ENCODE data around the gene MINDY4. TPM values are rescaled to one million over a fixed set of nuclear protein-coding genes. Genes with fewer than 3 reads are reported as not detected.

Gene MINDY4
- total RNA-seq, 1 donor = 13.2 TPM

DNA sequence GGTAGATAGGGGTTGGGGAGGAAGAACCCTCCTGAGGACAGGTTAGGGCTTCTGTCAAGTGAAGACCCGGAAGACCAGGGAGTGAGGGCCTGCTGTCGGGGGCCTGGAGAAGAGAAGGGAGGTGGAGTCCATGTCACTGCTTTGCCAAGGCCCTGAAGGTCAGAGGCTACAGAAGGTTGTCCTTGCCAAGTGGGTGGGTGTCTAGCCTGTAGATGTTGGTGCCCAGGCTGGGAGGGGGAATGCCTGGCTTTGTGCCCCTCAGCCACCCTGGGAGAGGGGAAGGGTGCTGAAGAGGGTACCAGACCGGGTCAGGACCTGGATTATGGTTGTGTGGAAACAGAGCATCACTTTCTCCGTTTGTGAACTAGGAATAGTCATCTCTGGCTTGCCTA is 73.3 kb downstream of the MINDY4 start:
- no peak for DNase-seq (ENCODE audit: low read depth)
- H3K4me3 ChIP-seq (ENCODE audit: low read depth, low read length) = no peak overlapping the region
- TF ChIP-seq, protein P1, sequence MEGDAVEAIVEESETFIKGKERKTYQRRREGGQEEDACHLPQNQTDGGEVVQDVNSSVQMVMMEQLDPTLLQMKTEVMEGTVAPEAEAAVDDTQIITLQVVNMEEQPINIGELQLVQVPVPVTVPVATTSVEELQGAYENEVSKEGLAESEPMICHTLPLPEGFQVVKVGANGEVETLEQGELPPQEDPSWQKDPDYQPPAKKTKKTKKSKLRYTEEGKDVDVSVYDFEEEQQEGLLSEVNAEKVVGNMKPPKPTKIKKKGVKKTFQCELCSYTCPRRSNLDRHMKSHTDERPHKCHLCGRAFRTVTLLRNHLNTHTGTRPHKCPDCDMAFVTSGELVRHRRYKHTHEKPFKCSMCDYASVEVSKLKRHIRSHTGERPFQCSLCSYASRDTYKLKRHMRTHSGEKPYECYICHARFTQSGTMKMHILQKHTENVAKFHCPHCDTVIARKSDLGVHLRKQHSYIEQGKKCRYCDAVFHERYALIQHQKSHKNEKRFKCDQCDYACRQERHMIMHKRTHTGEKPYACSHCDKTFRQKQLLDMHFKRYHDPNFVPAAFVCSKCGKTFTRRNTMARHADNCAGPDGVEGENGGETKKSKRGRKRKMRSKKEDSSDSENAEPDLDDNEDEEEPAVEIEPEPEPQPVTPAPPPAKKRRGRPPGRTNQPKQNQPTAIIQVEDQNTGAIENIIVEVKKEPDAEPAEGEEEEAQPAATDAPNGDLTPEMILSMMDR (IDR thresholded peaks at IDR 0.05; ENCODE audit: insufficient read depth, low read length) = no peak

DNA sequence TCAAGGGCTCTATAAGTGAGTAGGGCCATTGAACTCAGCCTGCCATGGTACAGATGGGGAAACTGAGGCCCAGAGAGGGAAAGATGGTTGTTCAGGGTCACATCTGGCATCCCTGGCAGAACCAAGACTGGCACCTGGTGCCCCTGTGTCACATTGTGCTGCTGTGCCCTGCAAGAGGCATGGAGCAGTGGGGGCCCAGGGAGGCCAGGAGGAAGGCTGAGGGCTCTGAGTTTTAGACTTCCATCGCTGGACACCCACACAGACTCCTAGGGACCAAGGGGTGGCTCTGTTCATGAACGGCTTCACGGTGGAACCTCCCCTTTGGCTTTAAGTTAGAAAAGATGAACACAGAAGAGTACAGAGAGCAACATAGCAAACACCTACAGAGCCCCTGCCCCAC is 73.7 kb downstream of the MINDY4 start:
- TF ChIP-seq, protein P1 (IDR thresholded peaks at IDR 0.05; ENCODE audit: insufficient read depth, low read length) = no peak
- H3K4me3 ChIP-seq (ENCODE audit: low read depth, low read length) = no peak overlapping the region
- DNase-seq (ENCODE audit: low read depth) = no peak

DNA sequence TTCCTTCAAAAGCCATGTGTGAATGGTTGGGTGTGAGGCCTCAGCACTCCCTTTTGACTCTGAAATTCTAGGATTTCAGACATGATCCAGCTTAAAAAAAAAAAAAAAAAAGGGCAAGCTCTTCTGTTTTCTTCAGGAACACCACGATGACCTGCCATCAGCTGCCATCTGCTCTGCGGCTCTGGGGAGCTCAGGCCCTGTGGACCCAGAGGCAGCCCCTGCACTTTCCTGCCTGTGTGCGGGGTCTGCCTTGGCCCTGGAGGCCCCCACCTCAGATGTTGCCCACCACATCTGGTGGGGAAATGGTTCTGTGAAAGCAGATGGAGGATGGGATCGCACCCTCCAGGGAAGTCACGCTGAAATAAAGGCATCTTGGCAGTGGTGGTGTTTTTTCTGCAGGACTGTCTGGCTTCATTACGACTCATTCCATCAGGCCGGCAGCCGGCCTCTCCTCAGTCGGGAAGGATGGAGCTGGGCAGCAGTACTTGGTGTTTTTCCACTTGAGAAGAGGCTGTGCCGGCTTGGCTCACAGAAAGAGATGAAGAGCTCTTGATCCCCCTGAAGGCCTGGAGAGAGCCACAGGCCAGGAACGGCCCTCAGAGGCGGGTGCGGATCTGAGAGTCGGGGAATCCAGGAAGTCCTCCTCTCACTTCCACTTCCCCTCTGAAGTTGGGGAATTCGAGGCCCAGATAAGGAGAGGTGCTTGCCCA is 74.4 kb downstream of the MINDY4 start:
- TF ChIP-seq, protein P1 (IDR thresholded peaks at IDR 0.05; ENCODE audit: insufficient read depth, low read length) = no peak
- H3K4me3 ChIP-seq (ENCODE audit: low read depth, low read length) = no peak overlapping the region
- peak; percentile 63 for DNase-seq (ENCODE audit: low read depth)

DNA sequence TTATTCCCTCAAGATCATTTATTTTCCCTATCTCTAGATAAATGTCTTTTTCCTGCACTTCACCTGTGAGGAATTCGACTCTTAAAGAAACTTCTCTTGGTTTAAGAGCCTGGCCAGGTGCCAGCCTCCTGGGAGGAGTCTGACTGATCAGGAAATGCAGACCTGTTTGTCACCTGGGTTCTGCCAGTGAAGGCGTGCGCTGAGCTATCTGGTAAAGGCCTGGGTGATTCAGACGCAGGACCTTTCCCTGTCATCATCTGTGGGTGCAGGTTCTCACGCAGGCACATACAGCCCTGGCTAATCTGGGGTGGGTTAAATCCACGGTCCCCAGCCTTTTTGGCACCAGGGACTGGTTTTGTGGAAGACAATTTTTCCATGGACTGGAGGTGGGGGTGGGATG is 75.2 kb downstream of the MINDY4 start:
- H3K4me3 ChIP-seq (ENCODE audit: low read depth, low read length) = no peak overlapping the region
- no peak for DNase-seq (ENCODE audit: low read depth)
- TF ChIP-seq, protein P1 (IDR thresholded peaks at IDR 0.05; ENCODE audit: insufficient read depth, low read length) = no peak

DNA sequence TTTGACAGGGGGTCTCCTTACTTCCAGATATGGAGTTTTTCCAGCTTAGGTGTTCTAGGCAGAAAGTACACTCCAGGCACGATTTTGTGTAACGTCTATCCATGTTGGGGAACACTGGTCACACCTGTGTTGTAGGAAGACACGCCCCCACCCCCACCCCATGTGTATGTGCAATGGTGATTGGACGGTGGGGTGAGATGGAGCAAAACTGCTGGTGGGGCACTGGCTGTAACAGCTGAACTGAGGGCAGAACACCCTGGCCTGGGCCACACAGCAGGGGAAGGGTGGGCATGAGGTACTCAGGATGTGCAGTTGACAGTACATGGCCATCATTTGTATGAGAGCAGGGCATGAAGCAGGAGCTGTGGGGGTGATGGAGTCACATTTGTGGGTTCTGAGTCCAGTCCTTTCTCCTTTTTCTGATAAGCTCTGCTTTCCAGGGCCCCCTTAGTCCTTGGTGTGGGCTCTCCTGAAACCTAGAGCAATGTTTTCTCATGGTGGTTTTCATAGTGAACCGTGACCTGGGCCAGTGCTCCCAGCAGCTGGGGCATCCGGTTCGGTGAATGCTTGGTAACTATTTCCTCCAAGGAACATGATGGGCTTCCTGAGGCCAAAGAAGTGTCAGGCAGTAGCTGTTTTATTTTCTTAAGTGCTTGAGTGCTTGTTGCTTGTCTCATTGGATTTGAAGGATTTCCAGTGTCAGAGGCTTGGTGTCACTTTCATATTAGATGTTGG is 77.1 kb downstream of the MINDY4 start:
- H3K4me3 ChIP-seq (ENCODE audit: low read depth, low read length) = no peak overlapping the region
- TF ChIP-seq, protein P1 (IDR thresholded peaks at IDR 0.05; ENCODE audit: insufficient read depth, low read length) = no peak
- no peak for DNase-seq (ENCODE audit: low read depth)

DNA sequence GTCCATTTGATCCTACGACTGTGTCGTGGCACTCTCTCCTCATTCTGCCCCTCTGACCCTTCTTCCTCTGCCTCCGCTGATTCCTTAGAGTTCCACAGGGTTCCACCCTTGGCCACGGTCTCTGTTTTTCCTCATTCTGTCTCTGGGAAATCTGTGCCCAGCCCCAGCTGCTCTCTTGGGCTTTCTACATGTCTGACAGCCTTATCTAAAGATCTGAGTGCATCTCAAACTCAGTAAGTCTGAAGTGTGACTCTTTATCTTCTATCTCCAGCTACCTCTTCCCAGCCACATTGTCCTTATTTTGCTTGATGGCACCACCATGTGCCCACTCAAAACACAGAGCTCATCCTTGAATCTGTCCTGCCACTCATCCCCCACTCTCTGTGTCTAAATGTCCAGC is 78.3 kb downstream of the MINDY4 start:
- no peak for DNase-seq (ENCODE audit: low read depth)
- H3K4me3 ChIP-seq (ENCODE audit: low read depth, low read length) = no peak overlapping the region
- TF ChIP-seq, protein P1 (IDR thresholded peaks at IDR 0.05; ENCODE audit: insufficient read depth, low read length) = no peak
